Posterior cingulate gyrus (tissue), 11 donors: ENCODE results near the gene SMPX.

Source experiments
- DNase-seq, 10 donors: peaks; one replicate each; pipeline versions ENCODE4 v3.0.0 to v3.0.0-alpha.2; 2020 to 2021; ENCODE audit warnings: mixed read lengths in 3 of 10
- intact Hi-C: fragments of 100-400 bp; cut with DNase I; formaldehyde crosslinking; loops from one replicate; pipeline ENCODE4 v1.15.1; 2023

Gene SMPX

DNA sequence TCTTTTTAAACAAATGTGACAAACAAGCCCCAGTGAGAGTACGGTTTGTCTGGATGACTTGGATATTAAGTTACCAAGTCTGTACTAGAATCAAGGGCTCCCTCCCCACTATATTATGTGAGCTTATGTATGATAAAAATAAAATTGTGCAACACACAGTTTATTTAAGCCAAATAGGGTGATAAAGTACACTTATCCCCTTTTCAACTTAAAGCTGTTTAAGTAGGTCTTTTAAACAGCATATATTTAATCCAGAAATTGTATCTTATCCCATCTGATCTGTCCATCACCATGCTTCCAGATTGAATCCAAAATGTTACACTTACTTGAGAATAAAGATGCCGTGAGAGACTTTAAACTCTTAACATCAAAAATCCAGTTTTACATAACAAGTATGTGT is 97.8 kb downstream of the SMPX start:
- DNase-seq = no peak
- intact Hi-C loops = no loop called here

DNA sequence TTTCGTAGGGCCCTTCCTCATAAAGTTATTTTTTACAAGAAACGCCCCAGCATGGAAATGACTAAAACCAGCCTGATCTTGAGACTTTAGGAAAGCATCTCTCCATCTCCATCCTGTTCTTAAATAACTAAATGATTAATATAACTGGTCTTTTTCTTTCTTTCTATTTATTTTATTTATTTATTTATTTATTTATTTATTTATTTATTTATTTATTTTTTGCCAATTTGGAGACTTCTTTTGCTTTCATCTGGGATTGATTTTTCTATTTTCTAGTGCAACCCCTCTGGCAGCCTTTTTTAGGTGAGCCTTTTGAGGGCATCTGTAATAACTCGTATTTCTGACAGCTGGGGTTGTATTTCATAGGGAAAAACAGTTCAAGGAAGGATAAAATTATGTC is 98.6 kb downstream of the SMPX start:
- intact Hi-C loops = no loop called here
- DNase-seq = no peak

DNA sequence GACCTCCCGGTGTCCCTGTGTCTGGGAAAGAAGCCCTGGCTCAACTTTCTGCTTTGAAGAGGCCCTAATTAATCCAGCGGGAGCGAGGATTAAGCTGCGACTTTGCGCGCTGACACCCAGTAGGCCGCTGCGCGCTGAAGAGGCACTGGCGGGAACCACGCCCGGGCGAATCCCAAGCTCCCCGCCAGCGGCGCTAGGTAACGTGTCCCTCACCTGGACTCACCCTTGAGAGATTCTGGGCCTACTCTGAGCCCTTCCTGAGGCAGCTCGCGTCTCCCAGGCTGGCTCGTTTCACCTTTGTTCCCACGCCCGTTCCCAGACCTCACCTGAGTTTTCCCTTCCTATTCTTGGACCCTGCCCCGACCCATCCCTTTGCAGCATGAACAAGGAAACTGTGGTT is 99.2 kb downstream of the SMPX start:
- intact Hi-C loops = no loop called here
- DNase-seq = peak in 4 of 10 donors; percentile 10 to 84 (median 77)

DNA sequence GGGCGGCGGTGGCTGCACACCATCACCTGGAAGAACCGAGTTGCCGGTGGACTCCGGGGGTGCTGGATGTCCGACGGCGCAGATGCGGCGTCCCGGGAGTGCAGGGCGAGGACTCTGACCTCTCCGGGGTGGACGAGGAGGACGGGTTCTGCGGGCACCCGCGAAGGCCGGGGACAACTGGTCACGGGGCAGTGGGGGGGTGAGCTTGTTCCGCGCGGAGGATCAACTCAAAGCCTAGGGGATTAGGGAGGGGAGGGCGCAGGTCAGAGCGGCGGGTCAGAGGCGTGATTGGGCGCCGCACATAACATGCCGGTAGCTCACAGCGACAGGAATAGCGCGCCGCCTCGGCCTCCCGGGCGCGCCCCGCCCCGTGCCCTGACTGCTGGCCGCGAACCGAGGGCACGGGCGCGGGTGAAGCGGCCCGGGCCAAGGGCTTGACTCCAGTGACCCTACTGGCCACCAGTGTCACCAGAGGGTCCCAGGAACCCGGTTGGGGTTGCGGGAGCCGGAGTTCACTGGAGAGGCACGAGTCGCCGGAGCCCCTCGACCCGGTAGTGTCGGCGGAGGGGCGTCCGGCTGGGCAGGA is 99.7 kb downstream of the SMPX start, which contains the start of gene KLHL34:
TSS of gene KLHL34 (minus strand) at position 179 of the 586 bp plus-strand sequence. CDS start 542 bp downstream, outside the sequence.
- intact Hi-C loops = no loop called here
- peak in 4 of 10 donors; percentile 8 to 79 (median 71) for DNase-seq

DNA sequence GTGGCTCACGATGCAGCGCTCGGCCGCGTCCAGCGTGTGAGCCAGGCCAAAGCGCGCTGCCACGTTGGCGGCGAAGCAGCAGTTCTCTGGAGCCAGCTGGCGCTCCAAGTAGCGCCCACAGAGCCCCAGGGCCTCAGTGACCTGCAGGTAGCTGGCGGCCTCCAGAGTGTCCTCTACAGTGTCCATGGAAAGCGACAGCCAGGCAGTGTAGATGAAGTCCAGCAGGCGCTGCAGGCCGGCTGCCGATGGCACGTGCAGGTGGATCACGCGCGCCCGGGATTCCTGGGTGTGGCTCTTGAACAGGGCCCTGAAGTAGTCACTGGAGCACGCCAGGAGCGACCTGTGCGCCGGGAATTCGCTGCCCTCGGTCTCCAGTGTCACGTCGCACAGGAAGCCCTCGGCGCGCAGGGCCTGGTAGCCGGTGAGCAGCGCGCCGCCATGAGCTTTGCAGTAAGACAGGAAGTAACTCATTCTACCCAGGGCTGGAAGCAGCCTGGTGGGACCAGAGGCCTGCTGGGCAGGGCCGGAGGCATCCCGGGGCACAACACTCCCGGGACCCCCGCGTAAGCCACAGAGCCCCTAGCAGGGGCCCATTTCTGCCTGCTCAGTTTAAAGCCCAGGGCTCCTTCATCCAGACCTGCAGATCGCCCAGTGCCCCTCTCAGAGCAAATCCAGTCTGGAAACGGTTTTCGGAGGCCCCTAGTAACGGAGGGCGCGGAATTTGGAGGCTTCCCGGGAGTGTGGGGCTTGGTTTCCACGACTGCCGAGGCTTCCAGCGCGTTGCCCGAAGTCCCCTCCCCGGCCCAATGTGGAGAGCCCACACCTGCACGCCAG is 100.4 kb downstream of the SMPX start:
- intact Hi-C loops = no loop called here
- peak in 4 of 10 donors; percentile 9 to 78 (median 54) for DNase-seq

DNA sequence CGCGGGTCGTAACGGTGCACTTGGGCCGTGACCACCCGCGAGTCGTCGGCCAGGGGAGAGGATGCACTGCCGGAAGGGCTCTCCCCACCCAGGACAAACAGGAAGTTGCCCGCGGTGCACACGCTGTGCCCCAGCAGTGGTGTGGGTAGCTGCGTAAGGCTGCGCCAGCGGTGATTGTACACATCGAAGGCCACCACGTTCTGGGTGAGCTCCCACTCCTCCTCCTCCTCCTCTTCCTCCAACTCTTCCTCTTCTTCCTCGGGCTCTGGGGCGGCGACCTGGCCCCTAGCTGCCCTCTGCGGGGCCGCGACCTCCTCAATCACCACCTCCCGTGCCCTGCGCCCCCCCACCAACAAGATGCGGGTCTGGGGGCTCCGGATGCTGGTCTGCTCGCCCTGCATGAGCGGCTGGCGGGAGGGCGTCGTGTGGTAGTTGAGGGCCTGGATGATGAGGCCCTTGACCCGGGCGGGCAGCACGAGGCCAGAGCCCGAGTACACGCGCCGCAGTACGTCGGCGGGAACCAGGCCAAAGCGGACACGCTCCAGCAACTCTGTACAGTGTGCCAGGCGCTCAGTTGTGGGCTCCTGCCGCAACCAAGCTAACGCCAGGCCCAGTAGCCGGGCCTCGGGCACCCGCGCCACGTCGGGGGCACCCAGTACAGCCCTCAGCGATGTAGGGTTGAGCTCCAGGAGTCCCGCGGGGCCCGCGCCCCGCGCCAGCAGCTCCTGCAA is 101.2 kb downstream of the SMPX start:
- intact Hi-C loops = no loop called here
- peak in 3 of 10 donors; percentile 59 to 74 (median 63) for DNase-seq
